GM12878 (cell line): ENCODE results near the gene MS4A6E. TPM values are rescaled to one million over a fixed set of nuclear protein-coding genes. Genes with fewer than 3 reads are reported as not detected.

Source experiments
- ATAC-seq: fragments of 200-7000 bp; cut with Tn5 transposase; 3 replicates; pipeline ENCODE4 v1.9.1; 2020; ENCODE audit warnings: mild to moderate bottlenecking, moderate library complexity
- BruUV-seq: library from RNA; stranded (reverse); fragments of 400-500 nt; replicated peaks from 2 replicates; lab custom pipeline; 2021; lab: Mats Ljungman, UMichigan
- CTCF ChIA-PET: fragments of 300-600 bp; sonication (Branson Sonifier 250); formaldehyde crosslinking; extraction: SDS; loops from one replicate; lab custom pipeline; 2021; ENCODE audit warnings: inconsistent platforms; lab: Yijun Ruan, JAX
- POLR2A ChIA-PET: fragments of 350-600 bp; formaldehyde crosslinking; extraction: SDS; loops from one replicate; lab custom pipeline; 2021; ENCODE audit warnings: inconsistent platforms; lab: Charles Lee
- RAD21 ChIA-PET: fragments of 300-600 bp; sonication (Branson Sonifier 250); formaldehyde crosslinking; loops from one replicate; lab custom pipeline; 2023; ENCODE audit warnings: antibody characterized with exemption; ENCODE audit not compliant: unreplicated experiment; lab: Charles Lee
- SMC1A ChIA-PET: fragments of 300-600 bp; sonication (Branson Sonifier 250); formaldehyde crosslinking; loops from one replicate; lab custom pipeline; 2023; ENCODE audit not compliant: unreplicated experiment, uncharacterized antibody; lab: Charles Lee
- DNase-seq: peaks from one replicate; pipeline ENCODE4 v3.0.0-alpha.2; 2011; ENCODE audit warnings: low read depth, low spot score
- FAIRE-seq: peaks from 3 replicates; lab custom pipeline; 2011; peaks lifted over from hg19 to GRCh38; lab: Jason Lieb, UNC
- H2AFZ ChIP-seq: 2 replicates; pipeline ENCODE4 v1.6.0; 2011; ENCODE audit warnings: low read depth, low read length, control low read depth; ENCODE audit not compliant: control insufficient read depth
- H3K27ac ChIP-seq: 2 replicates; pipeline ENCODE4 v1.5.1; 2011; ENCODE audit warnings: control low read depth; ENCODE audit not compliant: control insufficient read depth, insufficient read depth
- H3K27me3 ChIP-seq, 2 experiments: replicated peaks in 1 of 2; 2 replicates each; pipeline versions ENCODE4 v1.6.0 to v1.6.1; 2011; ENCODE audit warnings: low read length in 1 of 2; ENCODE audit not compliant: control insufficient read depth in 2 of 2, insufficient read depth in 2 of 2
- H3K36me3 ChIP-seq, 2 experiments: 2 replicates each; pipeline ENCODE4 v1.5.1; 2011; ENCODE audit warnings: low read length in 1 of 2; ENCODE audit not compliant: control insufficient read depth in 2 of 2, insufficient read depth in 2 of 2
- H3K4me1 ChIP-seq: 2 replicates; pipeline ENCODE4 v1.6.1; 2011; ENCODE audit warnings: mild to moderate bottlenecking, low read length, moderate library complexity, mixed read lengths; ENCODE audit not compliant: control insufficient read depth, insufficient read depth
- H3K4me2 ChIP-seq: 2 replicates; pipeline ENCODE4 v1.6.0; 2011; ENCODE audit warnings: control low read depth; ENCODE audit not compliant: control insufficient read depth, insufficient read depth
- H3K4me3 ChIP-seq: fragments of 200-600 bp; sonication (generic); 2 replicates; pipeline ENCODE4 v1.5.1; 2016
- H3K79me2 ChIP-seq: 2 replicates; pipeline ENCODE4 v1.6.0; 2011; ENCODE audit warnings: low read length; ENCODE audit not compliant: control insufficient read depth, insufficient read depth
- H3K9ac ChIP-seq: 2 replicates; pipeline ENCODE4 v1.8.0; 2011; ENCODE audit warnings: low read length, control low read depth, mixed read lengths; ENCODE audit not compliant: control insufficient read depth, insufficient read depth
- H3K9me3 ChIP-seq: replicated peaks from 3 replicates; pipeline ENCODE4 v1.5.1; 2011; ENCODE audit warnings: mild to moderate bottlenecking, low read length; ENCODE audit not compliant: control insufficient read depth, insufficient read depth
- H4K20me1 ChIP-seq: 2 replicates; pipeline ENCODE4 v1.6.0; 2011; ENCODE audit not compliant: control insufficient read depth, insufficient read depth
- ASH2L ChIP-seq: fragments of 300-600, 200-600 bp; sonication (generic); IDR thresholded peaks from 2 replicates; pipeline ENCODE4 v1.6.1; 2017; ENCODE audit warnings: low read depth, mild to moderate bottlenecking, borderline replicate concordance
- DPF2 ChIP-seq: fragments of 450-650 bp; IDR thresholded peaks from 2 replicates; pipeline ENCODE4 v1.6.1; 2017; ENCODE audit warnings: mild to moderate bottlenecking
- EP300 ChIP-seq, 2 experiments: fragments of 150-350 bp in 1 of 2; IDR thresholded peaks; 2 replicates each; pipeline ENCODE4 v1.6.1; 2011 to 2012; ENCODE audit warnings: low read depth in 2 of 2, low read length in 2 of 2, borderline replicate concordance in 1 of 2, improper control_type of control experiment in 1 of 2, inconsistent platforms in 1 of 2; ENCODE audit not compliant: control insufficient read depth in 1 of 2
- PAX5 ChIP-seq: IDR thresholded peaks from 2 replicates; pipeline ENCODE4 v1.6.1; 2011; ENCODE audit warnings: low read depth, low read length, borderline replicate concordance
- SMAD5 ChIP-seq: IDR thresholded peaks from 2 replicates; pipeline ENCODE4 v1.6.1; 2016; ENCODE audit warnings: antibody characterized with exemption, low read depth
- STAT3 ChIP-seq: IDR thresholded peaks from 2 replicates; pipeline ENCODE4 v1.6.1; 2011; ENCODE audit warnings: low read depth, low read length, improper control_type of control experiment
- WGBS: methylation state at CpG from one replicate; pipeline ENCODE4 v1.1.6; 2016; ENCODE audit warnings: low lambda C conversion rate; ENCODE audit not compliant: insufficient replicate concordance, insufficient coverage; ENCODE audit errors: missing lambda C conversion rate; 5-methylcytosine and 5-hydroxymethylcytosine counted together
- in situ Hi-C: fragments of 300-500 bp; cut with MboI; formaldehyde crosslinking; loops from 9 replicates; pipeline ENCODE4 v1.14.3; 2018; ENCODE audit warnings: mixed read lengths
- intact Hi-C: fragments of 100-400 bp; cut with micrococcal nuclease; formaldehyde crosslinking; loops from one replicate; pipeline ENCODE4 v1.14.2; 2022; ENCODE audit not compliant: unreplicated experiment
- polyA plus RNA-seq, 11 experiments: library from polyadenylated mRNA; depleted of rRNA in 4 of 11; unstranded in 6 of 11; stranded (reverse) in 5 of 11; fragments of >200 nt; fragmentation: Nextera tagmentation in 4 of 11; fragmentation: Illumina TruSeq in 1 of 11; extraction: Ambion mirVana in 4 of 11; extraction: Trizol in 1 of 11; gene quantifications; 1 replicate in 1 of 11; 2 replicates in 10 of 11; pipeline versions ENCODE4 v1.2.1 to v1.2.3, GENCODE V29; 2011 to 2016; ENCODE audit warnings: inconsistent platforms in 2 of 11, missing spikeins in 2 of 11, low read depth in 1 of 11
- total RNA-seq, 4 experiments: library from RNA; depleted of rRNA in 3 of 4; stranded (reverse); fragments of >200 nt in 3 of 4; fragmentation: Illumina TruSeq in 1 of 4; extraction: Trizol in 1 of 4; gene quantifications; 2 replicates each; pipeline versions ENCODE4 v1.2.1 to v1.2.3, GENCODE V29; 2013 to 2021

MS4A6E gene
- total and polyA plus RNA-seq, 10 of the 15 experiments (the other 5 are each of a cell fraction or from before 2014, with no cell fraction given) = 0.14 to 0.86 (median 0.47) TPM; not detected in 5

GRCh38 chr11:60303661-60304060 is 23.4 kb upstream of the MS4A6E start:
- H4K20me1 ChIP-seq = no peaks in the 10 kb centered on the region
- TF ChIP-seq STAT3 (no peak), SMAD5 (no peak), DPF2 (no peak), ASH2L (no peak), EP300 (IDR thresholded peaks at IDR 0.05; ENCODE audit: borderline replicate concordance in 1 of 2, control insufficient read depth in 1 of 2, low read depth in 2 of 2, low read length in 2 of 2) (no peak), PAX5 (no peak)
- ChIA-PET SMC1A (interaction anchor here (1.2 to 1.5 kb wide), 2 partner anchors 31 to 153 kb away, joined by 3 read pairs; no protein-coding TSS in a partner anchor), POLR2A (interaction anchor here (0.6 kb wide), 1 partner anchor 12 kb away, joined by 3 read pairs; no protein-coding TSS in a partner anchor), CTCF (interaction anchor here (0.9 to 2.7 kb wide), 5 partner anchors 15 to 498 kb away, joined by 3 to 16 read pairs (median 5); no protein-coding TSS in a partner anchor), RAD21 (no interaction called here)
- H3K4me1 ChIP-seq = peaks cover 2% of the 10 kb centered on the region; the same call in 1 of the 2 replicates
- no peak overlapping the region for H3K27ac ChIP-seq
- WGBS = 31% methylated on average over 5 of the region's 5 CpGs
- FAIRE-seq = no peak
- no peak overlapping the region for H3K4me2 ChIP-seq
- H2AFZ ChIP-seq = no peak overlapping the region
- intact Hi-C loops (no loop called here), in situ Hi-C loops (no loop called here)
- no peak for DNase-seq
- no peaks in the 10 kb centered on the region for H3K36me3 ChIP-seq
- no TSS peak for BruUV-seq
- H3K4me3 ChIP-seq = no peak overlapping the region
- no peak for ATAC-seq
- no peaks in the 10 kb centered on the region for H3K79me2 ChIP-seq
- H3K27me3 ChIP-seq = no peaks in the 10 kb centered on the region
- H3K9me3 ChIP-seq = no peaks in the 10 kb centered on the region
- H3K9ac ChIP-seq = no peak overlapping the region
